G401.6 (cell line): ENCODE measurements around the gene NR6A1.

Experiments
- FAIRE-seq: peaks from 2 replicates; lab custom pipeline; 2012; peaks lifted over from hg19 to GRCh38; lab: Jason Lieb, UNC

NR6A1 gene

GRCh38 chr9:124467410-124468060 is 303.6 kb downstream of the NR6A1 start:
- FAIRE-seq: no peak
